K562 (cell line): Measurements from ENCODE around the gene EXOC4. TPM values are rescaled to one million over a fixed set of nuclear protein-coding genes. Genes with fewer than 3 reads are reported as not detected.

Source experiments
- ATAC-seq: fragments of 200-7000 bp; cut with Tn5 transposase; 3 replicates; pipeline ENCODE4 v1.9.1; 2020; ENCODE audit warnings: moderate library complexity
- BruUV-seq: library from RNA; stranded (reverse); fragments of 400-500 nt; replicated peaks from 2 replicates; lab custom pipeline; 2021; lab: Mats Ljungman, UMichigan
- CTCF ChIA-PET: fragments of 300-600 bp; formaldehyde crosslinking; extraction: SDS; loops from one replicate; lab custom pipeline; 2021; ENCODE audit warnings: low intra/inter-chr PET ratio; lab: Yijun Ruan, JAX
- POLR2A ChIA-PET: fragments of 300-600, 350-650 bp; sonication (Branson Sonifier 250); formaldehyde crosslinking; extraction: SDS; loops from one replicate; lab custom pipeline; 2021; ENCODE audit warnings: antibody characterized with exemption, inconsistent platforms; lab: Yijun Ruan, JAX
- DNase-seq, 4 experiments: peaks; one replicate each; pipeline versions ENCODE4 v3.0.0 to v3.0.0-alpha.2; 2011 to 2018; ENCODE audit warnings: low spot score in 3 of 4, mixed read lengths in 3 of 4; ENCODE audit errors: extremely low read depth in 1 of 4
- FAIRE-seq: peaks from 2 replicates; lab custom pipeline; 2011; peaks lifted over from hg19 to GRCh38; lab: Jason Lieb, UNC
- H2AFZ ChIP-seq: 2 replicates; pipeline ENCODE4 v1.6.0; 2011; ENCODE audit warnings: low read depth, low read length, control low read depth, inconsistent platforms
- H3K27ac ChIP-seq: fragments of 200-600 bp; 3 replicates; pipeline ENCODE4 v1.8.0; 2011; ENCODE audit warnings: low read depth, mild to moderate bottlenecking, control low read depth, inconsistent platforms, low read length, moderate library complexity, mixed read lengths; ENCODE audit errors: extremely low read depth
- H3K27me3 ChIP-seq, 2 experiments: fragments of 300-600 bp in 1 of 2; 2 replicates in 1 of 2; 3 replicates in 1 of 2; pipeline versions ENCODE4 v1.6.0 to v1.8.0; 2011; ENCODE audit warnings: inconsistent platforms in 2 of 2, low read length in 2 of 2, mild to moderate bottlenecking in 1 of 2, mixed read lengths in 1 of 2, moderate library complexity in 1 of 2; ENCODE audit not compliant: control insufficient read depth in 2 of 2, insufficient read depth in 2 of 2
- H3K36me3 ChIP-seq: fragments of 300-600 bp; 3 replicates; pipeline ENCODE4 v1.8.0; 2011; ENCODE audit warnings: mild to moderate bottlenecking, low read length, inconsistent platforms; ENCODE audit not compliant: control insufficient read depth, insufficient read depth
- H3K4me1 ChIP-seq, 2 experiments: fragments of 200-600 bp in 1 of 2; replicated peaks in 1 of 2; 2 replicates in 1 of 2; 3 replicates in 1 of 2; pipeline versions ENCODE4 v1.5.1 to v1.8.0; 2011; ENCODE audit warnings: inconsistent platforms in 2 of 2, low read length in 2 of 2, mild to moderate bottlenecking in 1 of 2, mixed read lengths in 1 of 2, moderate library complexity in 1 of 2; ENCODE audit not compliant: control insufficient read depth in 2 of 2, insufficient read depth in 2 of 2
- H3K4me2 ChIP-seq: 2 replicates; pipeline ENCODE4 v1.6.1; 2011; ENCODE audit warnings: low read length, control low read depth, inconsistent platforms, mixed read lengths; ENCODE audit not compliant: insufficient read depth
- H3K4me3 ChIP-seq: fragments of 200-600 bp; sonication (generic), shearing (Covaris generic); 2 replicates; pipeline ENCODE4 v1.5.1; 2016; ENCODE audit warnings: control low read depth, inconsistent platforms
- H3K79me2 ChIP-seq: fragments of 200-600 bp; 3 replicates; pipeline ENCODE4 v1.8.0; 2011; ENCODE audit warnings: low read length, inconsistent platforms; ENCODE audit not compliant: control insufficient read depth, insufficient read depth
- H3K9ac ChIP-seq, 2 experiments: 2 replicates each; pipeline versions ENCODE4 v1.6.0 to v1.6.1; 2011; ENCODE audit warnings: low read depth in 2 of 2, low read length in 2 of 2, control low read depth in 1 of 2, inconsistent platforms in 1 of 2, mild to moderate bottlenecking in 1 of 2, mixed read lengths in 1 of 2; ENCODE audit not compliant: insufficient read depth in 1 of 2
- H3K9me1 ChIP-seq: one replicate; pipeline ENCODE4 v1.6.0; 2011; ENCODE audit warnings: inconsistent platforms, mild to moderate bottlenecking, low read length, moderate library complexity; ENCODE audit not compliant: control insufficient read depth, insufficient read depth
- H3K9me3 ChIP-seq: replicated peaks from 2 replicates; pipeline ENCODE4 v1.5.1; 2011; ENCODE audit warnings: low read depth, low read length, inconsistent platforms; ENCODE audit not compliant: control insufficient read depth, insufficient read depth
- H4K20me1 ChIP-seq: replicated peaks from 2 replicates; pipeline ENCODE4 v1.6.1; 2011; ENCODE audit warnings: low read length, inconsistent platforms, mixed read lengths; ENCODE audit not compliant: control insufficient read depth, insufficient read depth
- ADNP ChIP-seq: fragments of 200-800 bp; sonication (Bioruptor generic); IDR thresholded peaks from 2 replicates; pipeline ENCODE4 v1.6.1; 2016; ENCODE audit warnings: missing genetic modification characterization, missing compliant biosample characterization
- BMI1 ChIP-seq: fragments of 150-350 bp; IDR thresholded peaks from 2 replicates; pipeline ENCODE4 v1.6.1; 2014; ENCODE audit warnings: low read length
- CBX8 ChIP-seq: fragments of 200-600 bp; sonication (generic); IDR thresholded peaks from 2 replicates; pipeline ENCODE4 v1.6.1; 2012; ENCODE audit warnings: borderline replicate concordance, mixed run types, low read depth, mild to moderate bottlenecking, moderate library complexity, mixed read lengths, low read length, control low read depth, inconsistent platforms; ENCODE audit not compliant: poor library complexity, severe bottlenecking; ENCODE audit errors: extremely low read depth
- CHD4 ChIP-seq: fragments of 200-600 bp; sonication (generic); IDR thresholded peaks from 3 replicates; pipeline ENCODE4 v1.6.1; 2012; ENCODE audit warnings: low read depth, mild to moderate bottlenecking, mixed read lengths, low read length, inconsistent platforms; ENCODE audit not compliant: insufficient read depth, insufficient replicate concordance, poor library complexity, severe bottlenecking
- COPS2 ChIP-seq: fragments of 450-650 bp; conservative IDR thresholded peaks from 2 replicates; pipeline ENCODE4 v1.6.1; 2016; ENCODE audit warnings: mild to moderate bottlenecking, moderate library complexity
- KDM1A ChIP-seq, 2 experiments: fragments of 450-650 bp; IDR thresholded peaks; 2 replicates each; pipeline ENCODE4 v1.6.1; 2016; ENCODE audit warnings: mild to moderate bottlenecking in 2 of 2
- MEIS2 ChIP-seq: fragments of 450-650 bp; IDR thresholded peaks from 2 replicates; pipeline ENCODE4 v1.6.1; 2014; ENCODE audit warnings: mild to moderate bottlenecking; ENCODE audit not compliant: partially characterized antibody
- MLX ChIP-seq, 2 experiments: fragments of 450-650 bp in 1 of 2; sonication (generic) in 1 of 2; formaldehyde crosslinking; conservative IDR thresholded peaks; 2 replicates each; pipeline versions ENCODE4 v1.4.0 to v1.8.1; 2020 to 2022; ENCODE audit warnings: mild to moderate bottlenecking in 1 of 2, missing genetic modification reagents in 1 of 2
- MTA3 ChIP-seq: fragments of 450-650 bp; formaldehyde crosslinking; IDR thresholded peaks from 2 replicates; pipeline ENCODE4 v1.6.1; 2017; ENCODE audit warnings: mild to moderate bottlenecking, borderline replicate concordance
- RBM34 ChIP-seq: fragments of 200-400 bp; formaldehyde crosslinking; IDR thresholded peaks from 2 replicates; pipeline ENCODE4 v1.6.1; 2018; ENCODE audit warnings: low read length, borderline replicate concordance; ENCODE audit not compliant: insufficient read depth
- TFE3 ChIP-seq: fragments of 450-650 bp; formaldehyde crosslinking; IDR thresholded peaks from 2 replicates; pipeline ENCODE4 v1.4.0; 2020; ENCODE audit warnings: mild to moderate bottlenecking, mixed read lengths
- ZNF184 ChIP-seq: sonication (generic); formaldehyde crosslinking; IDR thresholded peaks from 2 replicates; pipeline ENCODE4 v1.5.0; 2020; ENCODE audit warnings: missing genetic modification reagents
- ZNF449 ChIP-seq: fragments of 250-450 bp; sonication (Bioruptor Pico); IDR thresholded peaks from 2 replicates; pipeline ENCODE4 v1.8.0; 2022; ENCODE audit warnings: moderate library complexity, mild to moderate bottlenecking, inconsistent platforms
- ZNF561 ChIP-seq: fragments of 450-650 bp; formaldehyde crosslinking; conservative IDR thresholded peaks from 2 replicates; pipeline ENCODE4 v1.4.0; 2020; ENCODE audit warnings: mild to moderate bottlenecking, moderate library complexity
- ZNF696 ChIP-seq: fragments of 250-450 bp; sonication (Bioruptor Pico); conservative IDR thresholded peaks from 2 replicates; pipeline ENCODE4 v1.4.0; 2020; ENCODE audit warnings: mild to moderate bottlenecking, moderate library complexity
- ZNF699 ChIP-seq: fragments of 250-450 bp; sonication (Bioruptor Pico); IDR thresholded peaks from 2 replicates; pipeline ENCODE4 v1.8.0; 2021; ENCODE audit warnings: mild to moderate bottlenecking, moderate library complexity; ENCODE audit not compliant: insufficient replicate concordance
- WGBS: fragments of 100-300 bp; shearing (Covaris generic); methylation state at CpG from one replicate; pipeline ENCODE4 v1.1.6; 2016; ENCODE audit warnings: low coverage, mixed read lengths; ENCODE audit not compliant: insufficient coverage; ENCODE audit errors: missing lambda C conversion rate; 5-methylcytosine and 5-hydroxymethylcytosine counted together
- in situ Hi-C: fragments of 300-500 bp; cut with MboI; formaldehyde crosslinking; loops from 4 replicates; pipeline ENCODE4 v1.15.0; 2018; ENCODE audit warnings: inconsistent platforms, mixed read lengths
- intact Hi-C: fragments of 100-400 bp; cut with micrococcal nuclease; formaldehyde crosslinking; loops from 2 replicates; pipeline ENCODE4 v1.14.2; 2022
- polyA plus RNA-seq, 8 experiments: library from polyadenylated mRNA; depleted of rRNA in 4 of 8; stranded (reverse) in 5 of 8; unstranded in 3 of 8; fragments of >200 nt; fragmentation: Nextera tagmentation in 2 of 8; fragmentation: Illumina TruSeq in 1 of 8; extraction: Ambion mirVana in 2 of 8; extraction: Trizol in 1 of 8; gene quantifications; 2 replicates each; pipeline versions ENCODE4 v1.2.1 to v1.2.3, GENCODE V29; 2011 to 2014; ENCODE audit warnings: inconsistent platforms in 1 of 8, missing spikeins in 1 of 8
- total RNA-seq, 7 experiments: library from RNA; depleted of rRNA in 6 of 7; stranded (reverse); fragments of >200 nt in 6 of 7; fragmentation: Illumina TruSeq in 2 of 7; extraction: Trizol in 2 of 7; gene quantifications; 2 replicates each; pipeline versions ENCODE4 v1.2.1 to v1.2.3, GENCODE V29; 2011 to 2021; ENCODE audit warnings: low replicate concordance in 1 of 7
- TF ChIP-seq, protein P1 (sequence below): conservative IDR thresholded peaks from 2 replicates; pipeline ENCODE4 v1.6.1; 2011; ENCODE audit warnings: low read depth, mild to moderate bottlenecking, low read length; ENCODE audit not compliant: control insufficient read depth

The EXOC4 gene
- total and polyA plus RNA-seq, 9 of the 15 experiments (the other 6 are each of a cell fraction or from before 2014, with no cell fraction given) = 18.5 to 73.1 (median 46.6) TPM

GRCh38 chr7:133319842-133320241 is 67.0 kb downstream of the EXOC4 start:
- DNase-seq = no peak
- peaks cover 19% of the 10 kb centered on the region; the same call in 2 of the 3 replicates for H3K36me3 ChIP-seq
- no peak overlapping the region for H3K27ac ChIP-seq
- H3K4me3 ChIP-seq = no peak overlapping the region
- no peak overlapping the region for H3K9ac ChIP-seq
- FAIRE-seq = no peak
- intact Hi-C loops = no loop called here
- ATAC-seq = no peak
- in situ Hi-C loops = no loop called here
- no peaks in the 10 kb centered on the region for H4K20me1 ChIP-seq
- no peak overlapping the region for H3K4me2 ChIP-seq
- no peaks in the 10 kb centered on the region for H3K9me1 ChIP-seq
- BruUV-seq = no TSS peak
- no peaks in the 10 kb centered on the region for H3K79me2 ChIP-seq
- no peak overlapping the region for H2AFZ ChIP-seq
- no peaks in the 10 kb centered on the region for H3K27me3 ChIP-seq
- no peaks in the 10 kb centered on the region for H3K9me3 ChIP-seq
- ChIA-PET POLR2A (no interaction called here), CTCF (no interaction called here)
- 78% methylated on average over 2 of the region's 2 CpGs for WGBS
- no peaks in the 10 kb centered on the region for H3K4me1 ChIP-seq
- no peak for TF ChIP-seq MTA3
- no peak for TF ChIP-seq MEIS2
- no peak for TF ChIP-seq TFE3 (CRISPR knock-in tag)
- TF ChIP-seq ADNP (tag) = peak; percentile 84
- TF ChIP-seq COPS2 = no peak
- no peak for TF ChIP-seq CBX8
- no peak for TF ChIP-seq MLX (CRISPR knock-in tag; conservative IDR thresholded peaks at IDR 0.05)
- peak; percentile 12 to 28; a peak in 1 of 4 replicates for TF ChIP-seq KDM1A (IDR thresholded peaks at IDR 0.05)
- no peak for TF ChIP-seq ZNF561 (CRISPR knock-in tag)
- TF ChIP-seq ZNF696 (CRISPR knock-in tag) = no peak
- peak; percentile 60 for TF ChIP-seq CHD4
- no peak for TF ChIP-seq RBM34
- no peak for TF ChIP-seq ZNF699 (CRISPR knock-in tag)
- TF ChIP-seq ZNF184 (CRISPR knock-in tag) = no peak
- TF ChIP-seq, protein P1, sequence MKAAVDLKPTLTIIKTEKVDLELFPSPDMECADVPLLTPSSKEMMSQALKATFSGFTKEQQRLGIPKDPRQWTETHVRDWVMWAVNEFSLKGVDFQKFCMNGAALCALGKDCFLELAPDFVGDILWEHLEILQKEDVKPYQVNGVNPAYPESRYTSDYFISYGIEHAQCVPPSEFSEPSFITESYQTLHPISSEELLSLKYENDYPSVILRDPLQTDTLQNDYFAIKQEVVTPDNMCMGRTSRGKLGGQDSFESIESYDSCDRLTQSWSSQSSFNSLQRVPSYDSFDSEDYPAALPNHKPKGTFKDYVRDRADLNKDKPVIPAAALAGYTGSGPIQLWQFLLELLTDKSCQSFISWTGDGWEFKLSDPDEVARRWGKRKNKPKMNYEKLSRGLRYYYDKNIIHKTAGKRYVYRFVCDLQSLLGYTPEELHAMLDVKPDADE = no peak
- TF ChIP-seq ZNF449 (CRISPR knock-in tag) = no peak
- TF ChIP-seq BMI1 = no peak
